ENCODE results near the gene ORC2.
"Not testable (repeated sequence)": the region's sequence is repeated elsewhere in the genome, so short reads cannot be mapped to it uniquely, and the experiment has no call there.

GRCh38 chr2:200970057-200970456, 6.6 kb upstream of the ORC2 start:
- not testable (repeated sequence) for TF ChIP-seq CTCF, POLR2A (IDR thresholded peaks at IDR 0.05)
